Measurements from ENCODE around the gene MYBPC3.

DNA sequence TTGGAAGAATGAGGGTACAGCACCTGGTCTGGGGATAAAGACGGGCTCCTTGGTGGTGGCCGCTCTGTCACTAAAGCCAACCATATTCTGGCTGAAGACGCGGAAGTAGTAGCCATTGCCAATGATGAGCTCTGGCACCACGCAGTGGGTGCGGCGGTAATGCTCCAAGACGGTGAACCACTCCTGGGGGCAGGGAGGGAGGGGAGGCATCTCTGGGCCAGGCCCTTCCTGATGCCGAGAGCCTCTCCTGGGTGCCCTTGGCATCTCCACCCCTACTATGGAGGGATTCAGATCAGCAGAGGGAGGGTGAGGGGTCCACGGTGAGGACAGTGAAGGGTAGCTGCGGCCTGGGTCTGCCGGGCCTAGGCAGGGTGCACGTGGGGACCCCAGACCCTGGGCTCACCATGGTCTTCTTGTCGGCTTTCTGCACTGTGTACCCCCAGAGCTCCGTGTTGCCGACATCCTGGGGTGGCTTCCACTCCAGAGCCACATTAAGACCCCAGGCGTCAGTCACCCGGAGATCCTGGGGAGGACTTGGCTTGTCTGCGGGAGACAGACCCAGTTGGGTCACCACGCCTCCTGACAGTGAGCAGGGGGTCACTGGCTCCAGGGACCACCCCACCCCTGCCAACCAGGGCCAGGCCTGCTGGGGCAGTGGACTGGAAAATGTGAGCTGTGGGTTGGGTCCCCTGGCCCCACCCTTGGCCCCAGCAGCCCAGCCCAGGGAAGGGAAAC lies 19.5 kb downstream of the MYBPC3 start:
- TF ChIP-seq, protein P1, sequence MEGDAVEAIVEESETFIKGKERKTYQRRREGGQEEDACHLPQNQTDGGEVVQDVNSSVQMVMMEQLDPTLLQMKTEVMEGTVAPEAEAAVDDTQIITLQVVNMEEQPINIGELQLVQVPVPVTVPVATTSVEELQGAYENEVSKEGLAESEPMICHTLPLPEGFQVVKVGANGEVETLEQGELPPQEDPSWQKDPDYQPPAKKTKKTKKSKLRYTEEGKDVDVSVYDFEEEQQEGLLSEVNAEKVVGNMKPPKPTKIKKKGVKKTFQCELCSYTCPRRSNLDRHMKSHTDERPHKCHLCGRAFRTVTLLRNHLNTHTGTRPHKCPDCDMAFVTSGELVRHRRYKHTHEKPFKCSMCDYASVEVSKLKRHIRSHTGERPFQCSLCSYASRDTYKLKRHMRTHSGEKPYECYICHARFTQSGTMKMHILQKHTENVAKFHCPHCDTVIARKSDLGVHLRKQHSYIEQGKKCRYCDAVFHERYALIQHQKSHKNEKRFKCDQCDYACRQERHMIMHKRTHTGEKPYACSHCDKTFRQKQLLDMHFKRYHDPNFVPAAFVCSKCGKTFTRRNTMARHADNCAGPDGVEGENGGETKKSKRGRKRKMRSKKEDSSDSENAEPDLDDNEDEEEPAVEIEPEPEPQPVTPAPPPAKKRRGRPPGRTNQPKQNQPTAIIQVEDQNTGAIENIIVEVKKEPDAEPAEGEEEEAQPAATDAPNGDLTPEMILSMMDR (conservative IDR thresholded peaks at IDR 0.05; ENCODE audit: low read depth in 2 of 2) = no peak
- TF ChIP-seq EZH2 (IDR thresholded peaks at IDR 0.05; ENCODE audit: low read depth, unreplicated experiment) = no peak

All from GM23338 (cell line).